GM19372 (cell line): ENCODE results near the gene CCDC149.

Experiments
- ATAC-seq: cut with Tn5 transposase; IDR thresholded peaks from one replicate; pipeline ENCODE4 v1.9.1; 2021; ENCODE audit warnings: mild to moderate bottlenecking, low read depth, moderate library complexity; ENCODE audit not compliant: unreplicated experiment

Gene CCDC149

GRCh38 chr4:24806206-24806990, 106.4 kb downstream of the CCDC149 start:
- no peak for ATAC-seq

DNA sequence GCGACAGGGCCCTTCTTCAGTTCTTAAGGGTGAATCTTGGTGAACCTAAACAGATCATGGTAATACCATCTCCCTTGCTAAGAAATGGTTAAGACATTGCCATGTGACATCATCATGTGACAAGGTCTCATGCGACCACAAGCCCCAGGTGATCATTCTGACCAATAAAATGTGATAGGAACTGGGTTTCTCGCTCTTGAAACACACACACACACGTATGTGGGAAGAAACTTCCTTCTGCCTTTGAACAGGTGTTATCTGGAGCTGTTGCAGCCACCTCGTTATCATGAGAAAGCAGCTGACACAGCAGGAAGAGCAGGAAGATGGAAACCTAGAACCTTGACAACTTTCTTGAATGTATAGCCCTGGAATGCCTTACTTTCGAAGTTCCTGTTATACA, 107.3 kb downstream of the CCDC149 start:
- no peak for ATAC-seq

GRCh38 chr4:24805067-24805466, 107.8 kb downstream of the CCDC149 start:
- ATAC-seq = no peak

GRCh38 chr4:24802648-24803047, 110.2 kb downstream of the CCDC149 start:
- ATAC-seq = no peak

GRCh38 chr4:24801136-24801855, 111.5 kb downstream of the CCDC149 start:
- no peak for ATAC-seq

DNA sequence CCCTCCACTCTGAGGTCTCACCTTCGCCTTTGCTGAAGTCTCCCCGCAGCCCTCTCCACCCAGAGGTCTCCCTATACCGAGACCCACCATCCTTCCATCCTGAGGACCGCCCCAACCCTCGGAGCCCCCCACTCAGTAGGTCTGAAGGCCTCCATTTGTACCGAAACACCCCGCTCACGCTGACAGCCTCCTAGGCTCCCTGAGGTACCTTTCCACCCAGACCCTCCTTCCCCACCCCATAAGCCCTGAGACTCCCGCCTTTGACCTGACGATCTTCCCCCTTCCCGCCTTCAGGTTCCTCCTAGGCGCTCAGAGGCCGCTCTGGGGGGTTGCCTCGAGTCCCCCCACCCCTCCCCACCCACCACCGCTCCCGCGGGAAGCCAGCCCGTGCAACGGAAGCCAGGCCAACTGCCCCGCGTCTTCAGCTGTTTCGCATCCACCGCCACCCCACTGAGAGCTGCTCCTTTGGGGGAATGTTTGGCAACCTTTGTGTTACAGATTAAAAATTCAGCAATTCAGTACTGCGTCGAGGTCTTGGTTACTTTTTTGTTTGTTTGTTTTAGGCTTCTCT, 112.4 kb downstream of the CCDC149 start:
- no peak for ATAC-seq

DNA sequence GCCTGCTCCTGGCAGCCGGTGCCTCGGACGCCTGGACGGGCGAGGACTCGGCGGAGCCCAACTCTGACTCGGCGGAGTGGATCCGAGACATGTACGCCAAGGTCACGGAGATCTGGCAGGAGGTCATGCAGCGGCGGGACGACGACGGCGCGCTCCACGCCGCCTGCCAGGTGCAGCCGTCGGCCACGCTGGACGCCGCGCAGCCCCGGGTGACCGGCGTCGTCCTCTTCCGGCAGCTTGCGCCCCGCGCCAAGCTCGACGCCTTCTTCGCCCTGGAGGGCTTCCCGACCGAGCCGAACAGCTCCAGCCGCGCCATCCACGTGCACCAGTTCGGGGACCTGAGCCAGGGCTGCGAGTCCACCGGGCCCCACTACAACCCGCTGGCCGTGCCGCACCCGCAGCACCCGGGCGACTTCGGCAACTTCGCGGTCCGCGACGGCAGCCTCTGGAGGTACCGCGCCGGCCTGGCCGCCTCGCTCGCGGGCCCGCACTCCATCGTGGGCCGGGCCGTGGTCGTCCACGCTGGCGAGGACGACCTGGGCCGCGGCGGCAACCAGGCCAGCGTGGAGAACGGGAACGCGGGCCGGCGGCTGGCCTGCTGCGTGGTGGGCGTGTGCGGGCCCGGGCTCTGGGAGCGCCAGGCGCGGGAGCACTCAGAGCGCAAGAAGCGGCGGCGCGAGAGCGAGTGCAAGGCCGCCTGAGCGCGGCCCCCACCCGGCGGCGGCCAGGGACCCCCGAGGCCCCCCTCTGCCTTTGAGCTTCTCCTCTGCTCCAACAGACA, 113.1 kb downstream of the CCDC149 start:
- ATAC-seq = no peak

DNA sequence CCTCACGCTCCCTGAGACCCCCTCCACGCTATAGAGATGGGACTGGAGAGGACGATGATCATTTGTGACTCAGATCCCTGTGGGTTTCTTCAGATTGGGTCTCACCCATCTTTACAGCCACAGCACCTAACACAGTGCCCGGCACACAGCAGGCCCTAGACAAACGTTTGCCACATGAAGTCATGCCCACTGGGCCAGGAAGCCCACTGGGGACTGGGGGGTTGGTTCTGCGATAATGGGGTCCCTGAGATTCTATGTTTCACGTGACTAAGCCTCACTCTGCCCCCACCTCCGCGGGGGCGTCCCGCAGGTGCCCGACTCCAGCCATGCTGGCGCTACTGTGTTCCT, 113.7 kb downstream of the CCDC149 start:
- no peak for ATAC-seq

GRCh38 chr4:24798036-24798610, 114.7 kb downstream of the CCDC149 start:
- ATAC-seq = no peak

DNA sequence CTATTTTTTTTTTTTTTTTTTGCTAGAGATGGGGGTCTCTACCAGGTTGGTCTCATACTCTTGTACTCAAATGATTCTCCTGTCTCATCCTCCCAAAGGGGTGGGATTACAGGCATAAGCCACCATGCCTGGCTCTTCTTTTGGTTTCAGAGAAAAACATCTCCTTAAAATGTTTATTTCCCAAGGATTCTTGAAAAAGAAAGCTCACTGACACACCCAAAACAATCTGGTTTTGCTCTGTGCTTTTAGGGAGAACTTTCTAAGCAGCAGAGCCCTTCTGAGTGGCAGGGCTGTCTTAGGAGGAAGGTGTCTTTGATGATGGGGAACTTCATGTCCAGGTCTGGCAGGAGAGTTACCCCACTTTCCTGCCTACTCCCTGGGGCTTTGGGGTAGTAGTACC, 116.2 kb downstream of the CCDC149 start:
- ATAC-seq = no peak

DNA sequence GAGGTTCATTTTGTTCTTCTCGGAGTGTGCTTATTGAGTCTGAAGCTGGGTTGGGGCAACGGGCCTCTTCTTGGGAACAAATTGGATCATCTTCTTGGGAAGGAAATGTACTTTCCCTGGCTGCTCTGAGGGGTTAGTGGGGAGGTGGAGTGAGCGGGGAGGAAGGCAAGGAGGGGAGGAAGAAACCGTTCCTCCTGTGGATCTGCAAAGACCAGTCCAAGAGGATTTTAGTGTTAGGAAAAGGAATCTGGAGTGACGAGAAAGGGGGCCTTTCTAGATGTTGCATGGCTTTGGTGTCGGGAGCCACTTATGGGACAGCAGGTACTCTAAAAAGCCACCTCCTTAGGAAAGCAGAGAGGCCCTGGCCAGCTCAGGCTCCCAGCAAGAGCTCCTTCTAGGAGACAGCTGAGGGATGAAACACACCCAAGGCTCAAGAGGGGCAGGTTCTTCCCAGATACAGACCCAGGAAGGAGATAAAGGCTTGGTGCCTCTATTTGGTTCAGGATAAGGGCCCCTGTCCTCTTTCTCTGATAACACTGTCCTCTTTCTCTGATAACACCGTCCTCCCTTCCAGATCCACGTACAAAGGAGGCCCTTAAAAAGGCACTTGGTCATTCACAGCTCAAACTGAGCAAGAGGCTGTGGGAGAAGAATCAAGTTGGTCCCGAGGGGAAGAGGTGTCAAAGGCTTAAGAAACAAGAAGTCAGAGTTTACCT, 117.0 kb downstream of the CCDC149 start:
- ATAC-seq = no peak

DNA sequence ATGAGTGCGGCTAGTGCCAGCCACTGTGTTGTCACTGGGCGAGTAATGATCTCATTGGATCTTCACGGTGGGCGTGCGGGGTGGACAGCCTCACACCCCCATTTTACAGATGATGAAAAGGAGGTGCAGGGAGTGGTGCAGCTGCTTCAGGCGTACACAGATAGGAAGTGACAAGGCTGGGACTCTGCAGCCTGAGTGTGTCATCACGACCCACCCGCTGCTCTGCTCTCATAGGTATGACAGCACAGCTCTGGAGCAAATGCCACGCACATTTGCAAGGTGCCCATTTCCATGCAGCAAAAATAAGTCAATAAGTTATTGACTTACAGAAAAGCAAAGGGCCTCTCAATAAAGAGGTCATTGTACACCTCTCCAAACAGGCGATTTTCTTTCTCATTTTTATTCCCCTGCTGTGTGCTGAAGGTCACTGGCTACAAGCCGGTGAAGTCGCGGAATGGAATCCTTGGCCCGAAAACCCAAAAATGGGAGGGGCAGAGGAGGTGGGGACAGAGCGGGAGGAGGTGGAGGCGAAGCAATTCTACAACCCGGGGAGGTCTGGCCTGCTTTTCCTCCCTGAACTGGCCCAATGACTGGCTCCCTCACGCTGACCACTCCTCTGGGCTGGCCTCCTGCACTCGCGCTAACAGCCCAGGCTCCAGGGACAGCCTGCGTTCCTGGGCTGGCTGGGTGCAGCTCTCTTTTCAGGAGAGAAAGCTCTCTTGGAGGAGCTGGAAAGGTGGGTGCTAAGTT, 117.8 kb downstream of the CCDC149 start, which contains the start of gene SOD3:
TSS of gene SOD3 (plus strand) at position 658 of the 750 bp plus-strand sequence. CDS start 3,949 bp downstream, outside the sequence.
- no peak for ATAC-seq

- ATAC-seq = no peak
Observed at GRCh38 chr4:24794480-24794879, 118.4 kb downstream of the CCDC149 start.

- no peak for ATAC-seq
Observed at GRCh38 chr4:24794051-24794450, 118.8 kb downstream of the CCDC149 start.

DNA sequence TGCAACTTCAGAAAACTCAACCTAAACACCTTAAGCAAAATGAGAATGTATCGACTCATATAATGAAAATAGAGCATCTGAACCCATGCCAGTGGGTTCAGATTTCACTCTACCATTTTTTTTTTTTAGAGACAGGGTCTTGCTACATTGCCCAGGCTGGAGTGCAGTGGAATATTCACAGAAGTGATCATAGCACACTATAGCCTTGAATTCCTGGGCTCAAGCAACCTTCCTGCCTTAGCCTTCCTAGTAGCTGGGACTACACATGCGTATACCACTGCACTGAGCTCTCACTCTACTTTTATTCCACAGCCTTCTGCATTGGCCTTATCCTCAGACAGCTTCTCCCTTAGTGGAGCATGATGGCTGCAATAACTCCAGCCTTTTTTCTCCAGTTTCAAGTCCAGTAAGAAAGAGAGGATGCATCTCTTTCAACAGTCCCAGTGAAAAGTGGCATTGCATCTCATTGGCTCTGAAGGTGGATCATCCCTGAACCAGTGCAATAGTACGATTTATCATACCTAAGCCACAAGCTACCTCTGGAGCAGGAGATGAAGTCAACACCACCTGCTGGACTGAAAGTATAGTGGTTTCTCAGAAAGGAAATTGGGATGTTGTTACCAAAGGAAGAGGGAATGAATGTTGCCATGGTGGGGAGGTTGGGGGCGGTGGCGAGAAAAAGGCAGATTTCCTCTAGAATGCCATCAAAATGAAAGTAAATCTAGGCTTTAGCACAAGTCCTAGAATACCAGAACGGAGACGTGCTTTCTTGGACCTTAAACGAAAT, 119.4 kb downstream of the CCDC149 start:
- ATAC-seq = no peak

GRCh38 chr4:24792552-24792951, 120.3 kb downstream of the CCDC149 start:
- ATAC-seq = no peak

DNA sequence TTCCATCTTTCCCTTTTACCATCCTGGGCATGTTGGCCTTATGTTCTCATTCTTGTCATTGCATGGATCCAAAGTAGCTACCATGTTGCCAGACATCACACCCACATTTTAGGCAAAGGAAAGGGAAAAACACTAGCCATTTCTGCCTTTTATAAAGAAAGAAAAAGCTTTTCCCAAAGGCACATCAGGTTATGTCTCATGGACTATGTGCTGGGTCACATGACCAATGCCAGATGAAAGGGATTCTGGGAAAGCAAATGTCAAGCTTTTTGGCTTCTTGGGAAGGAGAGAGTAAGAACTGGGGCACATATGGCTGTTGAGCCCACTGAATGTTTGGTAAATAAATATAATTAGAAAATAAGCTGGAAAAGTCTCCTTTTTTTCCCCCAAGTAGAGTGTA, 121.8 kb downstream of the CCDC149 start:
- no peak for ATAC-seq

DNA sequence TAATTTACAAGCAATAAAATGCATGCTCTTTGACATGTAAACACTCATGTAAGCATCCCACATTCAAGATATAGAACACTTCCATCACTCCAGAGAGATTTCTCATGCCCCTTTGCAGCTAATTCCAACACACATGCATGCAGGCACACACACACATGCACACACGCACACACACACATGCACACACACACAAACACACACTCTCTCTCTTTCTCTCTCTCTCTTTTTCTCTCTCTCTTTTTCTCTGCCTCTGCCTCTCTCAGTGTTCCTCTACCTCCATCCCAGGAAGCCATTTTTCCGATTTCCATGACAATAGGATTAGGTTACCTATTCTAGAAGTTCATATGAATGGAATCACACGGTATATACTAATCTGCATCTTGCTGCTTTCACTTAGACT, 129.3 kb downstream of the CCDC149 start:
- no peak for ATAC-seq
